ENCODE results near the gene LMOD3.

The LMOD3 gene

DNA sequence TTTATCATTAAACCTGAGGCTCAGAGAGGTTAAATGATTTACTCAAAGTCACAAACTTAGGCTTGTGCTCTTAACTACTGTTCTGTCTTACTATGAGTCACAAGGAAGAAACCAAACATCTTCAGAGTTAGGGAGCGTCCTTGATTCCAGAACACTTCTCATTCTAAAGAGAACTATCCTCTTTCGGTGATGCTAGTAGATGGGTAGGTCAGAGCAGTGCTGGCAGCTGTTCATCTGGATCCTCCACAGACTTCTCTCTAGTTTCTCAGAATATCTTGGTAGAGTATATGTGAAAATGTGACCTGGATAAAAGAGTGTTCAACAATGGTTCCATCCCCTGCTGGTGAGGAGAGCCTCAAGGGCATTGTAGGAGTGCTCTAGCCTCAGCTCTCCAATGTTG is 34.3 kb downstream of the LMOD3 start:
- DNase-seq = peak; percentile 54

GRCh38 chr3:69087030-69087791 is 35.2 kb downstream of the LMOD3 start:
- DNase-seq = no peak

DNA sequence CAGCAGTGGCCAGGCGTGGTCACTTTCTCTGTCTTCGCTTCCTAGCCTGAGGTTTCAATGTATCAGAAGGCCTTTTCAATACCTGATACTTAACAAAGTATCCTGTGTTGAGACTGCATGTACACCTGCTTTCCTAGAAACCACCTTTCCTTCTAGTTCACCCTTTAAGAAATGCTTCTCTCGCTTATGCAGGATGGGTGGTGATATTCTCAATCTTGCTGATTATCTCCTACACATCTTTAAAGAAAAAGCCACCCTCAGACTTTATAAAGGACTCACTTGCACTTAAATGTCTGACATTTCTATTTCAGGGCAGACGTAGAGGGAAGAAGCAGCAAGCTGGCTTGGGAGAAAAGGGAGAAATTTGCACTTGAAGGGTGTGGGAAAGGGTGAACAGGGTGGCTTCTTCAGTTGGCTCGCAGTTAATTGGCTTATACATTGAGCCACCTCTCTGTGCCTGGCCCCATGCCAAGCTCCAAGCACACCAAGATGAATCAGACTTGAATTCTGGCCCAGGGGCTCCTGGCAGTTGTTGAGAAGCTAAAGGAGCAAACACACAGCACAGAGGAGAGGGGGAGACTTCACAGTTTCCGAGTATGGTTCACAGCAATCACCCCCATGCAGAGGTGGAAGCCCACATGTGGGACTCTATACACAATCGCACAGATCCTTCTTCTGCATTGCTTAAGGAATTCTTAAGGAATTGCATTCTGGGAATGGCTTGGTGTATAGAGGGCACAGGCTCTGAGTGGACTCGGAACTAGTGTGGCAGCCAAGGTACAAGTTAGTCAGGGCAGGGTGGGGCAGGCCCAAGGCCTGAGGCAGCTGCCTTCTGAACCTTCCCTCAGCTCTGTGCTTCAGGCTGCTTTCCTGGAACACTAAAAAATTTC is 36.3 kb downstream of the LMOD3 start:
- DNase-seq = peak; percentile 60

DNA sequence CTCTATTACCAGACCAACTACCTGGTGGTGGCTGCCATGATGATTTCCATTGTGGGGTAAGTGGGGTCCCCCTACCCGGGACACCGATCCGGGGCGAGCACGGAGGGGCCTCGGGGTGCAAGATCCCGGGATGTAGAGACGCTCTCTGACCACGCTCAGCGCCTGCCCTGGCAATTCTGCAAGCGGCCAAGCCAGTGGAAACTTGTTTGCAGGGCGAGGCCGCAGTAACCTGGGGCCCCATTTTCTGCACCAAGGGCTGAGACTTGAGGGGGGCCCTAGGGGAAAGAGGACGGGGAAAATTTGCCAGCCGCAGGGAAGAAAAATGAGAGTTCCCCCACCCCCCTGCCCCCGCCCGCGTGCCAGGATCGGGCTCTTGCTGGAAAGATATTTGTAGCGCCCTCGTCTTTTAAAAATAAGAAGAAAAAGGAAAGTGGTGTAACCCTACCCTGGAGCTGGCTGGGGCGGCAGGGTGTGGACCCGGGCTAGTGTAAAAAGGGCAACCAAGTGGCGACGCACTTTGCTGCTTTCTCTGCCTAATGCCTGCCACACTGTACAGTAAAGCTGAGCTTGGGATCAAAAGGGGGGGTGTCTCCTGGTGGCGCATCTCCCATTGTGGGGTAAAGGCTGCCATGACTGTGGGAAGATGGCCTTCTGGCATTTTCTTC is 37.1 kb downstream of the LMOD3 start:
- no peak for DNase-seq

GRCh38 chr3:69084326-69085167 is 37.8 kb downstream of the LMOD3 start, which contains the start of gene ARL6IP5:
TSS of gene ARL6IP5 (plus strand) at chr3:69084937. CDS start at chr3:69085048, 111 bp downstream.
- peak; percentile 98 for DNase-seq

DNA sequence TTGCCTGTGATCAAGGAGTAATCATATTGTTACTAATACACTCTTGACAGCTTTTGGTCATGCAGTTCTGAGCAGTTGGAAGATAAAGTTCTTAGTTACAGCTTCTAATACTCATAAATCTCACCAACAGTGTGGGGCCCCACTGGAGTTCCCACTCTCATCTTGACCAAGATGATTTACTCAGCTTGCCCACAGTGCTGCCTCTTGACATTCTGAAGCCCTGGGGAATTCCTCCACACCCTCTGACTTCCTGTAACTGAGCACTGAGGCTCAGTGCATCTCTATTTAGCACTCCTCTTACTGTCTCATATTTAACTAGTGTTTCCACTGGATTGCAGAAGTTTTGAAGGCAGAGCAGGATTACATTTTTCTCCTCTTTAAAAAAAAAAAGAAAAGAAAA is 39.6 kb downstream of the LMOD3 start:
- DNase-seq = peak; percentile 90

DNA sequence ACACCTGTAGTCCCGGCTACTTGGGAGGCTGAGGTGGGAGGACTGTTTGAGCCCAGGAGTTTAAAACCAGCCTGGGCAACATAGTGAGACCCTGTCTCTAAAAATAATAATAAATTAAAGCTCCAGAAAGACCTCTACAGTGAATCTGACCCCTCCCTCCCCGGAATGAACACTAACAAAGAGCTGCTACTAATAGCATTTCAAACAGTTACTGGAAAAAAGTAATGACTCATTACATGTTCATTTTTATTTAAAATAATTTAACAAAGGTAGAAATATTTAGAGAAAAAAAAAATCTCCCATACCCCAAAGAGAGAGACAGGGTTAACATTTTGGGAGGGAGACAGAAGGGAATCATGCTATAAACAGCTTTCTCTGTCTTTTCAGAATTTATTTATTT is 40.0 kb downstream of the LMOD3 start:
- DNase-seq = no peak

DNA sequence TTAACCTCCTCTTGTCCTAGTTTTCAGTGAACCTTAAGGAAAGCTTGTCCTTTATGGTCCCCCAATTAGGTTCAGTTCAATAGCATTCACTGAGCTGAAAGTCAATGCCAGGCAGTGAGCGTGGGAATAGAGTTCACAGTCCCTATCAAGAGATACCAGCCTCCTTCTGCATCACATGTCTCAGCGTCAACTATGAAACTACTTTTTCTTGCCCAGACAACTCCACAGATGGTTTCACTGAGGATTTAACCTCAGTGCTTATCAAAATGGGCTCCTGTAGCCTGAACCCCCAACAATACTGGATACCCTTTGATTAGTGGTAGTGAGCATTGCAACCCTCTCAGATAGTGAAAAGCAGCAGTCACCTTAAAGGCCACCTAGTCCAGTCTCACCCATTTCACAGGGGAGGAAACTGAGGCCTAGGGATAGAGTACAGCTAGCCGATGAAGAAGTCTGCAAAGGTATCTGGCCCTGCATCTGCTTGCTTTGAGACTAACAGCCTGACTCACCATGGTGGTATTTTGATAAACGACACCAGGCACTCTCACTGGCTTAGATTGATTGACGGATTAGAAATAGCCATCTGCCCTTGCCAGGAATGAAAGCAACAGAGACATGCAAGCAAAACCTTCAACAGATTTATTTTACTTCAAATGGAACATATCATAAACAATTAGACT is 40.7 kb downstream of the LMOD3 start:
- no peak for DNase-seq

DNA sequence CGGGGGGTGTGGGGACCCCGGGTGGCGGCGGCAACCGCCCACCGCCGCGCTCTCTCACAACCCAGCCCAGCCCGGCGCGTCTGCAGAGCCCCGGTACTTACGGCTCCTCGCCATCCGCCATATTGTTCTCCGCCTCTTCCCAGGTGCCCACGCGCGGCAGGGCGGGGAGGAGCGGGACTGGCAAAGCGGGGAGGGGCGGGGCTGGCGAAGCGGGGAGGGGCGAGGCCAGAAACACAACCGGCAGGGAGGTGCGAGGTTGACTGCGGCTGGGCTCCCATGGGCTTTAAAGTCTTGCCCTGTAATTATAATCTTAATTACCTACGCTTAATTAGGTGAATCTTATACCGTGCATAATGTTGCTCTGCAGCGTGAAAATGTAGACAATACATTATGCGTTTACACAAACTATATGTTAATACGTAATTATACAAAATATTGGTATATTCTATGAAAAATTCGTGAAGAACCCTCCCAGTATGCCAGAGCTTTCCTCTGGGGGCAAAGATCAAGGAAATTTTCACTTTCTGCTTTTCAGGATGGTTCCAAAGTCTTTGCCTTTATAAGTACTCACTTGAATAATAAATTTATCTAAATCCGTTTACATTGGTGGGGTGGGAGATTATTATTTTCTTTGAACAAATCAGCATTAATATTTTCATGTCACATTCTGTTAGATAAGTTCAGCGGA is 42.0 kb downstream of the LMOD3 start, which contains the start of gene UBA3:
UBA3 (minus strand) TSS at position 133 of the 688 bp plus-strand sequence; CDS start at position 121, 12 bp downstream.
- DNase-seq = peak; percentile 76

DNA sequence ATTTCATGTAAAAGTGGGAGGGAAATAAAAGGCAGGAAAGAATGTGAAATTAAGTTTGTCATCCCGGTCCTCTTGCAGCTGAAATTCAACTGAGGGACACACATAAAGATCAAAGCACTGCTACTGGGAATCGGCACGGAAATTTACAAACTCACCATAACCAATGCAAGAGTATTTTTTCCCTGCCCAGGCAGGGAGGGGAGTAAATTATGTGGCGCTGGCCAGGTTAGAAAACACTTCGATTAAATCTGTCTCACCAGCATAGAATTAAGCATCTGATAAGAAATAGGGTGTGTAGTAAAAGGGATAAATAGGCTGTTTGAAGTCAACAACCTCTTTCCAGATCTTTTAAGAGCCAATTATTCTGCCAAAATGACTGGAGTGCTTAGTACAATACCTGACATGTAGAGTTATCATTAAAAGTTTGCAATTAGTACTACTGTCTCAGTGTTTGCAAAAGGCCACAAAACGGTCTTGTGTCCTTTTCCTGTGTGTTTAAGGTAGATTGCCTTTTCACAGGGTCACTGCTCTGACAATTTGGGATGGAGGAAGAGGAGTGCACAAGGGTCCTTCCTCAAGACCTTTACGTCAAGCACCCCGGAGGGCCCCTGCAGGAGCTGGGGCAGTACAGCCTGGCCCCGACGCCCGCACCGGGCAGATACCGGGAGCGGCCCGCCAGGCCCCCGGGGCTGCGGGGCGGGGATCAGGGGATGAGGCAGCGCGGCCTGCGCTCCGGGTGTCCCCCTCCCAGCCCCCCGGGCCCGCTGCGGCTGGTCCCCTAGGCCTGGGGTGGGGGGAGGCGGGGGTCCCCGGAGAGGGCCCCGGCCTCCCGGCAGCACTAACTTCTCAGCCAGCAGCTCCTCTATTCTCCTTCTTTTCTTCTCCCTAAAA is 42.9 kb downstream of the LMOD3 start:
- no peak for DNase-seq

DNA sequence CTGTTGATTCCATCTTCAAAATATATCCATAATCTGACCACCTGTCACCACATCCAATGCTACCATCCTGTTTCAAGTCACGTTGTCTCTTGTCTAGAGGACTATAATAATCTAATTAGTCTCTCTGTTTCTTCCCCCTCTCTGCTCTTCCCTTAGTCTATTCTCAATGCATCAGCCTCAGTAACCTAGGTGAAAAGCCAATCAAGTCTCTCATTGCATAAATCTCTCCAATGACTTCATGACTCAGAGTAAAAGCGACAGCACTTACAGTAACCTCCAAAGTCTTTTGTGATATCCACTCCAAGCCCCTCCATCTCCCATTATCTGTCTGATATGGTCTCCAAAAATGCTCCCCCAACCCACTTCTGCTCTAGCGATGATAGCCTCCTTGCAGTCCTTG is 49.5 kb downstream of the LMOD3 start:
- DNase-seq = no peak

GRCh38 chr3:69066121-69066520 is 56.3 kb downstream of the LMOD3 start:
- DNase-seq = no peak

DNA sequence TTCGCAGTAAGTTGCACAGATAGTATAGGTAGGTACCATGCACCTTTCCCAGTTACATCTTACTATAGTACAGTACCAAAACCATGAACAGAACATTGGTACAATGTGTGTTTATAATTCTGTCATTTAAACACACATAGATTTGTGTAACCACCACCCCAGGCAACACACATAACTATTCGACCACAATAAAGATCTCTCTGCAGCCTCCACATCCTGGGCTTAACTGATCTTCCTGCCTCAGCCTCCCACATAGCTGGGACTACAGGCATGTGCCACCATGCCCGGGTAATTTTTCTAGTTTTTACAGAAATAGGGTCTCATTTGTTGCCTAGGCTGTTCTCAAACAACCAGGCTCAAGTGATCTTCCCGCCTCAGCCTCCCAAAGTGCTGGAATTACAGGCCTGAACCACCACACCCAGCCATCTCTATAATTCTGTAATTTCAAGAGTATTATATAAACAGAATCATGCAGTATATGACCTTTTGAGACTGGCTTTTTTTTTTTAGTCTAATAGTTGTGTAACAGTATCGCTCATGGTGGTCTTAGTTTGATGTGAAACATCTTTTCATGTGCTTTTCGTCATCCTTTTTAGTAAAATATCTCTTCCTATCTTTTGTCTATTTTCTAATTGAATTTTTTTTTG is 57.0 kb downstream of the LMOD3 start:
- DNase-seq = no peak

- DNase-seq = no peak
Observed at GRCh38 chr3:69063636-69064035, 58.8 kb downstream of the LMOD3 start.

- DNase-seq = no peak
Observed at GRCh38 chr3:69059688-69060087, 62.7 kb downstream of the LMOD3 start.

GRCh38 chr3:69058947-69059224 is 63.5 kb downstream of the LMOD3 start:
- no peak for DNase-seq

- peak; percentile 81 for DNase-seq
Observed at GRCh38 chr3:69058180-69058946, 64.0 kb downstream of the LMOD3 start.

All from MV-4-11 (cell line).